IMR-90 (cell line): ENCODE measurements around the gene RNGTT. TPM values are rescaled to one million over a fixed set of nuclear protein-coding genes. Genes with fewer than 3 reads are reported as not detected.

ENCODE experiments used
- ATAC-seq: fragments of 200-7000 bp; cut with Tn5 transposase; 2 replicates; pipeline ENCODE4 v1.9.1; 2020; ENCODE audit warnings: low read depth, mild to moderate bottlenecking, moderate library complexity
- BruUV-seq: library from RNA; stranded (reverse); fragments of 400-500 nt; replicated peaks from 2 replicates; lab custom pipeline; 2021; lab: Mats Ljungman, UMichigan
- CTCF ChIA-PET: fragments of 300-600 bp; formaldehyde crosslinking; extraction: SDS; loops from one replicate; lab custom pipeline; 2021; ENCODE audit warnings: antibody characterized with exemption; lab: Yijun Ruan, JAX
- POLR2A ChIA-PET: fragments of 300-600 bp; sonication (Branson Sonifier 250); formaldehyde crosslinking; loops from one replicate; lab custom pipeline; 2022; ENCODE audit warnings: antibody characterized with exemption; ENCODE audit not compliant: unreplicated experiment; lab: Charles Lee
- DNase-seq: peaks from one replicate; pipeline ENCODE4 v3.0.0; 2013
- H2AFZ ChIP-seq: replicated peaks from 2 replicates; pipeline ENCODE3; 2013; ENCODE audit warnings: low read length, mild to moderate bottlenecking; ENCODE audit not compliant: poor library complexity
- H2AK5ac ChIP-seq: 2 replicates; pipeline ENCODE4 v1.6.1; 2013; ENCODE audit warnings: low read depth, low read length, inconsistent platforms
- H2AK9ac ChIP-seq: replicated peaks from 2 replicates; pipeline ENCODE3; 2013; ENCODE audit warnings: mild to moderate bottlenecking, low read depth, low read length, moderate library complexity; ENCODE audit not compliant: poor library complexity
- H2BK120ac ChIP-seq: 2 replicates; pipeline ENCODE4 v1.6.1; 2013; ENCODE audit warnings: low read depth, low read length, inconsistent platforms
- H2BK15ac ChIP-seq: 3 replicates; pipeline ENCODE4 v1.6.1; 2013; ENCODE audit warnings: low read depth, low read length, inconsistent platforms
- H2BK20ac ChIP-seq: 2 replicates; pipeline ENCODE4 v1.6.1; 2013; ENCODE audit warnings: low read depth, mild to moderate bottlenecking, inconsistent platforms, low read length, moderate library complexity
- H2BK5ac ChIP-seq: 2 replicates; pipeline ENCODE4 v1.6.1; 2013; ENCODE audit warnings: mild to moderate bottlenecking, low read depth, low read length, inconsistent platforms; ENCODE audit not compliant: poor library complexity, severe bottlenecking
- H3K14ac ChIP-seq: replicated peaks from 2 replicates; pipeline ENCODE4 v1.6.1; 2013; ENCODE audit warnings: low read depth, low read length, inconsistent platforms
- H3K18ac ChIP-seq: 2 replicates; pipeline ENCODE4 v1.6.1; 2013; ENCODE audit warnings: low read depth, low read length, control low read depth
- H3K23ac ChIP-seq: 2 replicates; pipeline ENCODE4 v1.6.1; 2013; ENCODE audit warnings: low read depth, low read length, inconsistent platforms
- H3K27ac ChIP-seq: 2 replicates; pipeline ENCODE4 v1.5.1; 2013; ENCODE audit warnings: mild to moderate bottlenecking, control low read depth, low read length; ENCODE audit not compliant: insufficient read depth
- H3K27me3 ChIP-seq: 2 replicates; pipeline ENCODE4 v1.6.1; 2013; ENCODE audit warnings: low read length; ENCODE audit not compliant: control insufficient read depth, insufficient read depth
- H3K36me3 ChIP-seq: 2 replicates; pipeline ENCODE4 v1.6.1; 2013; ENCODE audit warnings: low read length, mixed read lengths; ENCODE audit not compliant: control insufficient read depth, insufficient read depth
- H3K4ac ChIP-seq: 2 replicates; pipeline ENCODE4 v1.6.1; 2013; ENCODE audit warnings: low read depth, low read length, inconsistent platforms
- H3K4me1 ChIP-seq: 2 replicates; pipeline ENCODE4 v1.6.1; 2013; ENCODE audit warnings: low read length, mixed read lengths; ENCODE audit not compliant: control insufficient read depth, insufficient read depth
- H3K4me2 ChIP-seq: 2 replicates; pipeline ENCODE4 v1.6.1; 2013; ENCODE audit warnings: low read depth, mild to moderate bottlenecking, control low read depth, low read length, moderate library complexity
- H3K4me3 ChIP-seq: 2 replicates; pipeline ENCODE4 v1.5.1; 2013; ENCODE audit warnings: low read depth, mild to moderate bottlenecking, control low read depth, low read length, moderate library complexity; ENCODE audit not compliant: insufficient read depth
- H3K56ac ChIP-seq: 2 replicates; pipeline ENCODE4 v1.6.1; 2013; ENCODE audit warnings: low read length, inconsistent platforms; ENCODE audit not compliant: insufficient read depth; ENCODE audit errors: extremely low read depth
- H3K79me1 ChIP-seq, 2 experiments: 2 replicates each; pipeline ENCODE4 v1.6.1; 2013; ENCODE audit warnings: low read length in 2 of 2, inconsistent platforms in 1 of 2, low read depth in 1 of 2
- H3K9ac ChIP-seq: 2 replicates; pipeline ENCODE4 v1.6.1; 2013; ENCODE audit warnings: low read depth, low read length, control low read depth
- H3K9me1 ChIP-seq: 2 replicates; pipeline ENCODE4 v1.6.1; 2013; ENCODE audit warnings: low read length, inconsistent platforms; ENCODE audit not compliant: insufficient read depth
- H3K9me3 ChIP-seq: 2 replicates; pipeline ENCODE4 v1.6.1; 2013; ENCODE audit warnings: low read length; ENCODE audit not compliant: control insufficient read depth, insufficient read depth
- H4K20me1 ChIP-seq: 2 replicates; pipeline ENCODE4 v1.6.1; 2013; ENCODE audit warnings: low read length, inconsistent platforms; ENCODE audit not compliant: insufficient read depth
- H4K5ac ChIP-seq: 2 replicates; pipeline ENCODE4 v1.6.1; 2013; ENCODE audit warnings: mild to moderate bottlenecking, low read depth, low read length, control low read depth
- H4K8ac ChIP-seq, 2 experiments: 2 replicates each; pipeline ENCODE4 v1.6.1; 2013; ENCODE audit warnings: low read depth in 2 of 2, low read length in 2 of 2, control low read depth in 1 of 2, inconsistent platforms in 1 of 2
- H4K91ac ChIP-seq: 2 replicates; pipeline ENCODE4 v1.6.1; 2013; ENCODE audit warnings: low read depth, low read length, inconsistent platforms; ENCODE audit not compliant: insufficient read depth
- MAFK ChIP-seq: IDR thresholded peaks from 2 replicates; pipeline ENCODE4 v1.6.1; 2012; ENCODE audit warnings: low read depth, low read length, improper control_type of control experiment
- POLR2A ChIP-seq: IDR thresholded peaks from 2 replicates; pipeline ENCODE4 v1.6.1; 2012; ENCODE audit warnings: mild to moderate bottlenecking, low read depth, low read length
- WGBS, 2 experiments: methylation state at CpG; one replicate each; pipeline versions ENCODE4 v1.1.5 to v1.1.7; 2013; ENCODE audit warnings: missing lambda C conversion rate in 2 of 2; ENCODE audit not compliant: insufficient read length in 1 of 2; ENCODE audit errors: extremely low coverage in 2 of 2; 5-methylcytosine and 5-hydroxymethylcytosine counted together
- dilution Hi-C: fragments of 300-500 bp; cut with HindIII; formaldehyde crosslinking; loops from one replicate; pipeline ENCODE4 v1.14.3; 2018; ENCODE audit warnings: low sequenced_read_pairs; ENCODE audit not compliant: unreplicated experiment
- in situ Hi-C: fragments of 300-500 bp; cut with MboI; formaldehyde crosslinking; loops from 3 replicates; pipeline ENCODE4 v1.14.3; 2019; ENCODE audit warnings: low sequenced_read_pairs, inconsistent platforms, mixed read lengths
- intact Hi-C: fragments of 100-400 bp; cut with micrococcal nuclease; formaldehyde crosslinking; loops from 2 replicates; pipeline ENCODE4 v1.10.0; 2022
- polyA plus RNA-seq, 3 experiments: library from polyadenylated mRNA; depleted of rRNA; stranded (reverse); fragments of >200 nt; gene quantifications; 2 replicates each; pipeline ENCODE4 v1.2.3, GENCODE V29; 2012; ENCODE audit warnings: low replicate concordance in 1 of 3
- total RNA-seq: library from RNA; depleted of rRNA; stranded (reverse); fragments of >200 nt; gene quantifications from 2 replicates; pipeline ENCODE4 v1.2.3, GENCODE V29; 2012

Gene RNGTT
- total and polyA plus RNA-seq, 2 of the 4 experiments (the other 2 are of a cell fraction), result 5.4 to 21.7 TPM

GRCh38 chr6:88680654-88681053 lies 282.8 kb downstream of the RNGTT start:
- no peak overlapping the region for H4K5ac ChIP-seq
- H2AK5ac ChIP-seq, result no peak overlapping the region
- H3K9me1 ChIP-seq, result no peaks in the 10 kb centered on the region; the same call in 1 of the 2 replicates
- no peak overlapping the region for H3K23ac ChIP-seq
- in situ Hi-C loops, result no loop called here
- no peak overlapping the region for H4K91ac ChIP-seq
- TF ChIP-seq POLR2A (no peak), MAFK (peak; percentile 38; the same call in 1 of the 2 replicates)
- H3K4me3 ChIP-seq, result no peak overlapping the region
- DNase-seq, result no peak
- no peak overlapping the region for H3K4ac ChIP-seq
- no peak overlapping the region for H3K56ac ChIP-seq
- no peak overlapping the region for H2BK120ac ChIP-seq
- peaks cover 0 to 2% of the 10 kb centered on the region in 2 experiments; a peak in 2 of 4 replicates for H3K79me1 ChIP-seq
- H2AFZ ChIP-seq, result no peak overlapping the region
- H3K14ac ChIP-seq, result no peak overlapping the region
- H3K9me3 ChIP-seq, result no peaks in the 10 kb centered on the region
- H3K4me1 ChIP-seq, result no peaks in the 10 kb centered on the region
- H3K9ac ChIP-seq, result no peak overlapping the region
- CTCF ChIA-PET, result no interaction called here
- intact Hi-C loops, result no loop called here
- no peak overlapping the region for H2BK15ac ChIP-seq
- dilution Hi-C loops, result no loop called here
- no peaks in the 10 kb centered on the region for H3K36me3 ChIP-seq
- no peak overlapping the region for H3K4me2 ChIP-seq
- WGBS, 2 experiments, result no CpG with 5 or more reads among the region's 6 CpGs
- H2BK5ac ChIP-seq, result no peak overlapping the region
- H2AK9ac ChIP-seq, result no peak overlapping the region
- no peaks in the 10 kb centered on the region for H3K27me3 ChIP-seq
- H4K20me1 ChIP-seq, result no peaks in the 10 kb centered on the region; the same call in 1 of the 2 replicates
- no peak overlapping the region for H2BK20ac ChIP-seq
- POLR2A ChIA-PET, result no interaction called here
- no peak overlapping the region for H3K18ac ChIP-seq
- H3K27ac ChIP-seq, result no peak overlapping the region
- no TSS peak for BruUV-seq
- ATAC-seq, result no peak
- H4K8ac ChIP-seq, result no peak overlapping the region
